ENCODE measurements around the gene PLEKHB1.

PLEKHB1 gene

DNA sequence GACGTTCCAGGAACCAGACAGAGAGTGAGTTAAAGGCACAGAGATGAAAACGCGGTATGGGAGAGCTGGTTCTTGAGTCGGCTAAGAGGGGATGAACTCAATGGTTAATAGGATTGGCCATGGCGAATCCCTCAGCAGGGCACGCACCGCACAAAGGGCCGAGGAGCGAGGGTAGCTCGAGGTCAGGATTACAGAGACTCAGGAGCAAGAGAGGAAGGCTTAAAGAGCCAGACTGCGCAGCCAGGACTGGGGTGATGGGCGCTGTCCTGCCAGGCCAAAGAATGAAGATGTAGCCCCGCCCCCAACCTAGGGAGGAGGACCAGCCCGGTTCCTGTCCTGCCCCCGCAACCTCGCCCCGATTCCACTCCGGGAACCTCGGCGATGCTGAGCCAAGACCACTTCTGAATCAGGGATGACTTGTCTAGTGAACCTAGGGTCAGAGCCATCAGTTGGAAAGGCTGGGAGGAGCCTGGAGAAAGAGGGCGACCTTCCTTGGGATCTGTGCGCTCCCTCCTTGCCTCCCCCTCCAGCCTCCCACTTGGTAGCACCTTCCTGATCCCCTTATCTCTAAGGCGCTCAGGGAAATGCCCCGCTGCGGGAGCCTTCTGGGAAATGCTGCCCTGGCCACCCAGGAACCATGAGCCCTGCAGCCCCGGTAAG lies at the start of gene PLEKHB1:
Gene PLEKHB1 (plus strand): TSS at position 610 of the 660 bp plus-strand sequence. CDS start 28 bp downstream, at position 638.
- peak in 1 of 10 donors; percentile 63 for DNase-seq
- intact Hi-C loops (cut with DNase I) = no loop called here

- peak in 1 of 10 donors; percentile 6 for DNase-seq
- intact Hi-C loops (cut with DNase I) = loop anchor here (5.0 kb wide), 2 partner anchors 120 to 195 kb away; no protein-coding TSS in a partner anchor
Measured at GRCh38 chr11:73597336-73597955, 48.9 kb upstream of the PLEKHB1 start.

DNA sequence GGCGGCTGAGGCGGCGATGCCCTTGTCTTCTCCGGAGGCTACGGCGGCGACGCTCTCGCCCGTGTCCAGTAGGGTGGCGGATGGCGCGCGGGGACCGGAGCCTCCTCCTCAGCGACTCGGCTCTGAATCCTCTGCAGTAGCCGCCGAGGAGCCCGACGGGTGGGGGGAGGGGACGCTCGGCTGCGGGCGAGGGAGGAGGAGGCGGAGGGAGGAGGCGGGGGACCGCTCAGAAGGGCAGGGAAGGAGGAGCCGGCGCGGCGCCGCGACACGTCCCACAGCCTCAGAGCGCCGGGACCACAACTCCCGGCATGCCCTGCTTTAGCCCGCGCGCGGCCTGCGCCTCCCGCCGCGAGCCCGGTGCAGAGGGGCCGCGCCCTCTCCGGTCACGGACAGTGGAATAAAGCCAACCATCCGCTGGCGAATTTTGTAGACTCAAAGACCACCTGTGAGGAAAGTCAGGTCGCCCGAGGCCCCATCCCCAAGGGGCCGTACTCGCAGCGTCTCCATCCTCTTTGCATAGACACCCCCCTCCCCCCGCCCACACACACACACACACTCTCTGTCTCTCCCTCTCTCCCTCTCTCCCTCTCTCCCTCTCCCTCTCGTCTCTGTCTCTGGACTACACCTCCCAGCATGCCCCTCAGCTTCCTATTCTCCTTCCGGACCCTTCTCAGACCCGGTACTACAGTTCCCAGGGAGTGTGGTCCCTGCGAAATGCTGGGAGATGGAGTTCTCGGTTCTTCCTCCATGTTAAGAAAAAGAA lies 48.2 kb upstream of the PLEKHB1 start, which contains the start of gene FAM168A:
Gene FAM168A (minus strand): TSS at position 157 of the 763 bp plus-strand sequence. CDS start 129,638 bp downstream, outside the sequence.
- peak; percentile 93 to 99 (median 94) for DNase-seq
- intact Hi-C loops (cut with DNase I) = loop anchor here (5.0 kb wide), 2 partner anchors 121 to 196 kb away; no protein-coding TSS in a partner anchor

GRCh38 chr11:73598719-73599379 lies 47.5 kb upstream of the PLEKHB1 start:
- DNase-seq = no peak
- intact Hi-C loops (cut with DNase I) = loop anchor here (5.0 kb wide), 2 partner anchors 122 to 197 kb away; no protein-coding TSS in a partner anchor

GRCh38 chr11:73612601-73613140 lies 33.7 kb upstream of the PLEKHB1 start:
- intact Hi-C loops (cut with DNase I) = no loop called here
- DNase-seq = no peak

- DNase-seq = peak in 1 of 10 donors; percentile 10
- intact Hi-C loops (cut with DNase I) = no loop called here
Measured at GRCh38 chr11:73614591-73614990, 31.8 kb upstream of the PLEKHB1 start.

DNA sequence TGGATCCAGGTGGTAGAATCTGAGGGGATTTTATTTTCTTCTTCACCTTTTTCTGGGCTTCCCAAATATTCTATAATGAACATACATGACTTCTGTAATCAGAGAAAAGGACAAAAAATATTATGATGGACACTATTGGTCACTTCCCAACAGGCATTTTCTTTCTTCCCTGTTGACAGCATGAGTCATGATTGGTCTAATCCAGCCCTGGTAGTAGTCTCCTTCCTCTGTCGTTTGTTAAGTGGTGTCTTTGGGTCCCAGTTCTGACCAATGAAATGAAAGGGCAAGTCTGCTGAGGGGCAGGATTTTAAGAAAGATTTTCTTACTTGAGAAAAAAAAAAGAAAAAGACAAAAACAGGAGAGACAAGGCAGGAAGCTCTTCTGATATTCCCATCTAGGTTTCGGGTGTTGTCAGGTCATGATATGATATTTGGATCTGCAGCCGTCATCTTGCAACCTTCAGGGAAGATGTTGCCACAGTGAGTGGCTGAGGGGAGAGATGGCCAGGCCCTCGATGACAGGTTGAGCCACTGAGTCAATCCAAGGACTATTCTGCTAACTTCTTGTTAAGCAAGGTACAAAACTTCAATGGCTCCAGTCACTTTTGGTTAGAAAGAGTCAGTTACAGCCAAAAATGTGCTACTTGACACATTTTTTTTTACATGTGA lies 23.3 kb upstream of the PLEKHB1 start:
- peak in 1 of 10 donors; percentile 17 for DNase-seq
- intact Hi-C loops (cut with DNase I) = loop anchor here (10.0 kb wide), 1 partner anchor 218 kb away; no protein-coding TSS in a partner anchor

- DNase-seq = peak in 1 of 10 donors; percentile 70
- intact Hi-C loops (cut with DNase I) = loop anchor here (10.0 kb wide), 1 partner anchor 219 kb away; no protein-coding TSS in a partner anchor
Measured at GRCh38 chr11:73623686-73624085, 22.7 kb upstream of the PLEKHB1 start.

- intact Hi-C loops (cut with DNase I) = loop anchor here (1.0 to 10.0 kb wide), 3 partner anchors 35 to 306 kb away; no protein-coding TSS in a partner anchor
- DNase-seq = peak; percentile 61 to 96 (median 82)
Measured at GRCh38 chr11:73625696-73626318, 20.6 kb upstream of the PLEKHB1 start.

DNA sequence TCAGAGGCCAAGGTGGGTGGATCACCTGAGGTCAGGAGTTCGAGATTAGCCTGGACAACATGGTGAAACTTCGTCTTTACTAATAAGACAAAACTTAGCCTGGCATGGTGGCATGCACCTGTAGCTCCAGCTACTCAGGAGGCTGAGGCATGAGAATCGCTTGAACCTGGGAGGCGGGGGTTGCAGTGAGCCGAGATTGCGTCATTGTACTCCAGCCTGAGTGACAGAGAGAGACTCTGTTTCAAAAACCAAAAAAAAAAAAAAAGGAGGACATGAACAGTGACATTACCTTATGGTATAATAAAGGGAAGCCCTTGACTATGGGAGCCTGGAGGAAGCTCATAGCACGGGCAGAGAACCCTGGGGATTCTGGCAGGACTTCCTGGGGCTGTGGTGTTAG lies 16.5 kb upstream of the PLEKHB1 start:
- intact Hi-C loops (cut with DNase I) = loop anchor here (5.0 to 10.0 kb wide), 2 partner anchors 225 to 302 kb away; no protein-coding TSS in a partner anchor
- DNase-seq = peak in 1 of 10 donors; percentile 20

GRCh38 chr11:73632996-73633395 lies 13.4 kb upstream of the PLEKHB1 start:
- intact Hi-C loops (cut with DNase I) = no loop called here

GRCh38 chr11:73633999-73634398 lies 12.4 kb upstream of the PLEKHB1 start:
- intact Hi-C loops (cut with DNase I) = no loop called here
- DNase-seq = no peak

More at GRCh38 chr11:73632996-73633395, 13.4 kb upstream of the PLEKHB1 start:
- DNase-seq = peak in 1 of 10 donors; percentile 22

- intact Hi-C loops (cut with DNase I) = no loop called here
Measured at GRCh38 chr11:73635721-73636120, 10.7 kb upstream of the PLEKHB1 start.

DNA sequence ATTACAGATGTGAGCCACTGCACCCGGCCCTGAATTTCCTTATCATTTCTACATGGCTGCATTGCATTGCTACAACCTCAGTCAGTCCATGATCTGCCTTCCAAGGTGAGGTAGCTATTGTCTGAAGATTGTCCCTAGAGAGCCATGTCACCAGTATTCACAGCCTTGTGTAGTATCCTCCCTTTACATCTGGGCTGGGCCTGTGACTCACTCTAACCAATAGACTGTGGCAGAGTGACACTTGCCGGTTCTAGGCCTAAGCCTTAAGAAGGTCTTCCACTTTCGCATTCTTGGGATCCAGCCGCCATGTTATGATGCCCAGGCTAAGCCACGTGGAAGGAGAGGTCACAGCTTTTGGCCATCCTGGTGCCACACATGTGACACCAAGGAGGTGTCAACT lies 10.1 kb upstream of the PLEKHB1 start:
- intact Hi-C loops (cut with DNase I) = no loop called here
- DNase-seq = no peak

More at GRCh38 chr11:73635721-73636120, 10.7 kb upstream of the PLEKHB1 start:
- peak in 1 of 10 donors; percentile 13 for DNase-seq

GRCh38 chr11:73637012-73637411 lies 9.4 kb upstream of the PLEKHB1 start:
- no peak for DNase-seq
- intact Hi-C loops (cut with DNase I) = no loop called here

- intact Hi-C loops (cut with DNase I) = no loop called here
- DNase-seq = no peak
Measured at GRCh38 chr11:73640592-73640991, 5.8 kb upstream of the PLEKHB1 start.

DNA sequence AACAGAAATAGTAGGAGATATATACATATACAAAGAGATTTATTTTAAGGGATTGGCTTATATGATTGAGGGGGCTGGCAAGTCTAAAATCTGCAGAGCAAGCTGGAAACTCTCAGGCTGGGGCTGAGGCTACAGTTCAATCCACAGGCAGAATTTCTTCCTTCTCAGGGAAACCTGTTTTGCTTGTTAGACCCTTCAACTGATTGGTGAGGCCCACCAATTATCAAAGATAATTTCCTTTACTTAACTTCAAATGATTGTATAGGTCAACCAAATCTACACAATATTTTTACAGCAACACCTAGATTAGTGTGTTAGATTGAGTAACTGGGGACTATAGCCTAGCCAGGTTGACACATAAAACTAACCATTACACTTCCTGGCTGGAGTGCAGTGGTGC lies 4.7 kb upstream of the PLEKHB1 start:
- intact Hi-C loops (cut with DNase I) = no loop called here
- no peak for DNase-seq

DNA sequence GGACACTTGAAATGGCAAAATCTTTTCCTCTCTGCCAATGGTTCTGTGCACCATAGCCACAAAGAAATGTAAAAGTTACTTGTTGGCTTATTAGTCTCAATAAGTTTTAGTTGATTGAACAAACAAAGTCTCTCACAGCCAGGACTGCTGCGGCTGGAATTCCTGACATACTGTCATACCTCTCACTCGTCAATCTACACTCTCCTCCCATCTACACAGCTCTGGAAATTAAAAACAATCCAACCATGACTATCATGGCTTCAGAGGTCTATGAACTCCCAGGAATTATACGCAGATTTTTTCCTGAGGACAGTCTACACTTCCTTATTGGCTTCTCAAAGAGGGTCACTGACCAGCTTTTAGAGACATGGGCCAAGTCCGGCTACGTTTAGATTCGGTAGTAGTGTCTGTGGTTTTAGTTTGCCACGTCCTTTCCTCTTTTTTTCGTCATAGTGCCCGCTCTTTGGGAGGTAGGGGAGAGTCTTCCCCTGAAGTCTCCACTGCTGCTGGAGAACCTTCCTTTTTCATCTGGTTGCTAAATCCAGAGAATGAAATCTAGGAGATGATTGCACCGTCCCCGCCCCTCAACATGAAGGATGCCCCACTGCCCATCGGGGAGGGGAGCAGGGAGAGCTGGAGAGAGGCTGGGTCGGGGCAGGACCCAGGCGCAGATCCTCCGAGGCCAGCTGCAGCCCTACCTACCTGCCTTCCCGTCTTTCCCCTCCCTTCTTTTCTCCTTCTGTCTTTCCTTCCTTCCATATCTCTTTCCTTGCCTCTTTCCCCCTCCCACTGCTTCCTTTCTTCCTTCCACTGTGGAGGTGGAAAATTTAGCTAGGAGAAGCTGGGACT lies 1.0 kb upstream of the PLEKHB1 start:
- intact Hi-C loops (cut with DNase I) = no loop called here
- DNase-seq = peak in 1 of 10 donors; percentile 40

All from posterior cingulate gyrus (tissue), 11 donors.